GM12875 (cell line): ENCODE data around the gene SEC16A.

Source experiments
- H3K4me3 ChIP-seq: one replicate; pipeline ENCODE4 v1.5.1; 2011; ENCODE audit warnings: low read depth, low read length, control low read depth
- CTCF ChIP-seq: IDR thresholded peaks from 2 replicates; pipeline ENCODE4 v1.5.1; 2011; ENCODE audit warnings: low read depth, mild to moderate bottlenecking, control low read depth, inconsistent platforms, low read length, moderate library complexity, borderline replicate concordance; ENCODE audit not compliant: insufficient read depth

SEC16A gene

GRCh38 chr9:136459425-136459824, 23.4 kb downstream of the SEC16A start:
- no peak overlapping the region for H3K4me3 ChIP-seq
- TF ChIP-seq CTCF, result no peak

GRCh38 chr9:136457326-136457725, 25.5 kb downstream of the SEC16A start:
- TF ChIP-seq CTCF, result no peak
- no peak overlapping the region for H3K4me3 ChIP-seq

- TF ChIP-seq CTCF, result no peak
- H3K4me3 ChIP-seq, result no peak overlapping the region
Observed at GRCh38 chr9:136456258-136456657, 26.6 kb downstream of the SEC16A start.

- TF ChIP-seq CTCF, result no peak
- H3K4me3 ChIP-seq, result no peak overlapping the region
Observed at GRCh38 chr9:136455043-136456002, 27.5 kb downstream of the SEC16A start.

- no peak for TF ChIP-seq CTCF
Observed at GRCh38 chr9:136454026-136454796, 28.6 kb downstream of the SEC16A start.

GRCh38 chr9:136453326-136453725, 29.5 kb downstream of the SEC16A start:
- no peak for TF ChIP-seq CTCF
- H3K4me3 ChIP-seq, result no peak overlapping the region

More at GRCh38 chr9:136454026-136454796, 28.6 kb downstream of the SEC16A start:
- H3K4me3 ChIP-seq, result no peak overlapping the region
